SK-MEL-5 (cell line): ENCODE data around the gene ICE2. TPM values are rescaled to one million over a fixed set of nuclear protein-coding genes. Genes with fewer than 3 reads are reported as not detected.
A peak's percentile ranks its signal among the peaks of the same experiment; 100 is the strongest.

ENCODE experiments used
- DNase-seq: peaks from one replicate; pipeline ENCODE4 v3.0.0-alpha.2; 2016; ENCODE audit warnings: low read depth, low spot score
- in situ Hi-C: cut with HindIII; loops from 2 replicates; pipeline ENCODE4 v1.10.0; 2016; ENCODE audit warnings: low sequenced_read_pairs, high pct_unique_total_duplicates, low pct_unique_long_range_greater_than_20kb
- total RNA-seq: library from RNA; depleted of rRNA; stranded (reverse); fragments of >200 nt; shearing (Covaris generic); gene quantifications from 2 replicates; pipeline ENCODE4 v1.2.3, GENCODE V29; 2014

The ICE2 gene
- total RNA-seq, 1 experiment from 2014 or later = 34.3 TPM

DNA sequence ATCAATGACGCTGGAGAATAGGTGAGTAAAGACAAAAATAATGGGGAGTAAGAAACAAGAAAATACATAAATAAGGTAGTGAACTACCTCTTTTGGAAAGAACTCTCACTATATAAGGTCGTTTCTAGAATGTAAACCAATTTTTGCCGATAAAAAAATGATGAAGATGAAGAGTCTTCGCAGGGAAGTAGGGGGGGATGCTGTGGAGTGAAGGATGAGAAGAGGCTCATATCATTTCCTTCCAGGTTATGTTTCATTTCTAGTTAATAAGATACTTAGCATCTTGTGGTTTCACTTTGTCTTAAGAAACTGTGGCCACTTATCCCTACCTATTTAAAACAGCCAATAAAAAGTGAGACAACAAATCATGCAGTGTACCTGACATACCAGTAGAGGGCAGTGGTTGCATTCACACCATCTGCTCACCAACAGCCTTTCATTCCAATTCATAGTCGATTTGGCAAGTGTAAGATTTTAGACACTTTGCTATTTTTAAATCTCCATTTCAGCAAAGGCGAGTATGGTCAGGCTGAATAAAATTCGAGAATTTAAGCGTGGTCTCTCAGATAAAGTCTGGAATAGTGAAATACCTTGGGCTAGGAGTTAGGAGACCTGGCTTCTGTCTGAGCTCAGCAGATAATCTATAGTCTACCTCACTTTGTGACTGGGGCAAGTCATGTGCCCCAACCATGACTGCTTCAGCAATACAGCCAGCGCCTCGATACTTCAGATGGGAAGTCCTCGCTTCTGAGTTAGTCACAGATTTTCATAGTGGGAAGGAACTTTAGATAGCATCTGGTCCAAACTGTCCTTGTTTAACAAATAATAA, 28.9 kb upstream of the ICE2 start:
- in situ Hi-C loops = no loop called here
- DNase-seq = peak; percentile 71

DNA sequence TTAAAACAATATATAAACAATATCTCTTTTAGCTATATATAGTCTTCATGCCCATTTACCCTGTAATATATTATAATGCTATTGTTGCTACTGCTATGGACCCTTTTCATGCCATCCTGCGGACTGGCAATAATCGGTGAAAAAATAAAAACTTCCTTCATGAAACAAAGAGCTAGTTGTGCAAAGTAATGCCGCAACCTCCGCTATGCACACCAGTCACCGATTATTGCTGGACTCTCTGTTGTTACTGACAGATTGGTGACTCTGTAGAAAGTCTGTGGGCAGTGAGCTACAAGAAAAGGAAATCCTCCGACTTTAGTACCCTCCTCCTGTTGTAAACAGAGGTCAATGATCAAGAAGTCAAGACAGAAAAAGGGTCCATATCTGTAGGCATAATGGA, 17.9 kb upstream of the ICE2 start:
- peak; percentile 69 for DNase-seq

DNA sequence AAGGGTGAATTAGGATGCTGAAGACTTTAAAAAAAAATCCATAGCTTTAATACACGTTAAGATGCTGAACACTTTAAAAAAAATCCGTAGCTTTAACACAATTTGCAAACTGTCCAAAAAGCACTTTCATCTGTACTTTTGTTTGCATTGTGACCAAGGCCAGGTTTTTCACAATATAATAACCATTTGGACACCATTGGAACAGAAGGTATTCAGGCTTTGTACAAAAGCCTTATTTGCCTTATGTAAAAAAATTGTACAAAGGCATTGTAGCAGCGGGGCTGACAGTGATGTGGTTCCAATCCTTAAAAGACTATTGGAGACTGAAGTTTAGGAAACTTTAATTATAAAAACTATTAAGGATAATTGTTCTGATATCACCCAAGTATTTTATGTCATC, 15.2 kb upstream of the ICE2 start:
- in situ Hi-C loops = no loop called here
- DNase-seq = no peak

More for the DNA sequence above, 17.9 kb upstream of the ICE2 start:
- in situ Hi-C loops = no loop called here

DNA sequence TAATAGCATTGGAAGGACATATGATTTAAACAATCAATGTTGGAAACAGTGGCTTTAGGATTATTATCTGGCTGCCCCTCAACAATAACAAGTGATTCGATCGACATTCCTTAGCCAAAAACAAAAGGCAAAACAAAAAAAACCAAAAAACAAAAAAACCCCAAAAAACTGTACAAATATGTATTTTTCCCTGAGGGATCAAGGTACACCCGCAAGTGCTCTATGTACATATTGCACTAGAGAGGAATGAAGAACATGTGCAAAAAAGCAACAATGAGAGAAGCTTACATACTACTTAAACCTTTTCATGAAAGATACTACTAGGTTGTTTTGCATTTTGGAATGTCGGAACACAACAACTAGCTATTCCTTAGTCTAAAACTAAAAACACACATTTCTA, 14.2 kb upstream of the ICE2 start:
- DNase-seq = no peak
- in situ Hi-C loops = no loop called here

DNA sequence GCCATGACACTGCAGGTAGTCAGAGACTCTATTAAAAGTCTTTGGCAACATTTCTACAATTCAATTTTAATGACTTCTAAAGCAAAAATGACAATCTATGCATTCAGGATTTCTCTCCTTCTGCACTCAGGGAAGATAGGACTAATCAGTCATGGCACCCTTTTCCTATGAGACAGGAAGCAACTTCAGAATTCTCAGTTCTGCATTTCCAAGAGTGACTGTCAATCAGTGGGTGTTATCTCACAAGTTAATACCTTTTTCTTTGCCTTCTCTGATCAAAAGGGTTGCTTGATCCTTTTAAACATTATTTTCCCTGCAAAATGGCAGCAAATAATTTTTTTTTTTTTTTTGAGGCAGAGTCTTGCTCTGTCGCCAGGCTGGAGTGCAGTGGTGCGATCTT, 7.8 kb upstream of the ICE2 start:
- DNase-seq = no peak
- in situ Hi-C loops = no loop called here

DNA sequence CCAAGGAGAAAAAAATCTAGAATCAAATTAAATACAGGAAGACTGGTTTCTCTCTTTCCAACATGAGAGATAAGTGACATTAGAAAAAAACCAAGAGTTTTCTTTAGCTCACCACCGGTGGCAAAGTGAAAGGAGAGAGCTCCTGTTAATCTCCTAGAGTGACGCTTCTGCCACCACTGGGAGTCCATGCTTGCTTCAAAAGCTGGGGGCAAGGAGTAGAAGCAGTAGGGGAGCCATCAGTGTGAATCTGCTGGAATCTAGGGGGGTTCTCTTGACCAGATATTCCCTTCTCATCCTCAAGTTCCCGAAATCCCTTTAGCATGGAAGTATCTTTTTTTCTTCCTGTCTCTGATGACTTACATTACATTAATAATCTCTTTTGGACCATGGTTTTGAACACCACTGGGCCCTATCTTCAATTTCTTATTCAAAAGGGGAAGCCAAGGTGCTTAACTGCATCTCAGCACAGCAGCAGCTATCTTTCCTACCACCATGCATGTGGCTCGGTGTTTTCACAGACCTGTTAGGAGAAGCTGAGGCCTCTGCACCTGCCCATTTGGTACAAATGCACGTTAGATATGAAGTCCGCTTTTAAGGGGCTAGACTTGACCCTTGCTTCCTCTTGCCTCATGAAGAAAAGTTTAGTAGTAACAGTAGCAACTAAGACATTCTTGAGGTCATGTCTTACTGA, 6.6 kb upstream of the ICE2 start:
- DNase-seq = no peak
- in situ Hi-C loops = no loop called here

DNA sequence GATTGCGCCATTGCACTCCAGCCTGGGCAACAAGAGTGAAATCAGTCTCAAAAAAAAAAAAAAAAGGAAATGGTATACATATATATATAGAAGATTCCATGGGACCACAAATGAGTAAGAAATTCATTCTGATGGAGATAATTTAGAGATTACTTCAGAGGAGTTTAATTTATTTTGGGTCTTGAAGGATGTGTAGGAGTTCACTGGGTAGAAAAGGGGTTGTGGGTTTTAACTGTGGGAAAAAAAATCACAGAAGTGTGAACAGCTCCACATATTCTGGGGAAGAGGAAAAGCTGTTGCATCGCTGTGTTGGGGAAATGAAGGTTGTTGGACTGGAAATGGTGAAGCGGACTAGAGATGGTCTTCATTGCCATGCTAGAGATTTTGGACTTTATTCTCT, 4.1 kb upstream of the ICE2 start:
- no peak for DNase-seq
- in situ Hi-C loops = no loop called here

DNA sequence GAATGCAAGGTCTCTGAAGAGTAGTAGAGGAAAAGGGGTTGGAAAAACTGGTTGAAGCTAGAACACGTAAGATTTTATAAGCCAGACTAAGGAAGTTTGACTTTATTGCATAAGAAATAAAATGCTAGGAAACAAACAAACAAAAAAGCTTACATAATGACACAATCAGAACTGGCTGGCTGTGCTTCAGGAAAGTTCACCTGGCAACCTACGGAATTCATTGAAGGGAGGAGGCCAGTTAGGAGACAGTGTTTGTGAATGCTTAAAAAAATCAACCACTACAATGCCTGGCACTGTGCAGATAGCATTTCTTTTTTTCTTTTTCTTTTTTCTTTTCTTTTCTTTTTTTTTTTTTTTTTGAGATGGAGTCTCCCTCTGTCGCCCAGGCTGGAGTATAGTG, 1.9 kb upstream of the ICE2 start:
- in situ Hi-C loops = no loop called here
- no peak for DNase-seq

DNA sequence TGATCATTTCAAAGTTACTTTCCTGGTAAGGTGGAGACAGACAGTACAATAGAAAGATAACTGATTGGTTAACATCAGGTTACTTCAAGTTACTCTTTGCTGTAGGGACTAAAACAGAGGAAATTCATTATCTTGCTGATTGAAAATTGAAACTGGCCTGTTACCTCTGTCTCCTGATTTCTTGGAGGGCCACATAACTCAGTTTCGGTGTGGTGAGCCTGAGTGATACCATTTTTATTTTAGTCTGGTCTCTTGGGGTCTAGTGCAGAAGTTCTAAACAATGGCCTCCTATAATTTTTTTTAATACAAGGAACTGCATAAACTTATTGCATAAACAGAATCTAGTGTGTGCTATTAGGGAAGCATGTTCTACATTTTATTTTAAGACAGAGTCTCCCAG, 1.2 kb upstream of the ICE2 start:
- in situ Hi-C loops = no loop called here
- no peak for DNase-seq

DNA sequence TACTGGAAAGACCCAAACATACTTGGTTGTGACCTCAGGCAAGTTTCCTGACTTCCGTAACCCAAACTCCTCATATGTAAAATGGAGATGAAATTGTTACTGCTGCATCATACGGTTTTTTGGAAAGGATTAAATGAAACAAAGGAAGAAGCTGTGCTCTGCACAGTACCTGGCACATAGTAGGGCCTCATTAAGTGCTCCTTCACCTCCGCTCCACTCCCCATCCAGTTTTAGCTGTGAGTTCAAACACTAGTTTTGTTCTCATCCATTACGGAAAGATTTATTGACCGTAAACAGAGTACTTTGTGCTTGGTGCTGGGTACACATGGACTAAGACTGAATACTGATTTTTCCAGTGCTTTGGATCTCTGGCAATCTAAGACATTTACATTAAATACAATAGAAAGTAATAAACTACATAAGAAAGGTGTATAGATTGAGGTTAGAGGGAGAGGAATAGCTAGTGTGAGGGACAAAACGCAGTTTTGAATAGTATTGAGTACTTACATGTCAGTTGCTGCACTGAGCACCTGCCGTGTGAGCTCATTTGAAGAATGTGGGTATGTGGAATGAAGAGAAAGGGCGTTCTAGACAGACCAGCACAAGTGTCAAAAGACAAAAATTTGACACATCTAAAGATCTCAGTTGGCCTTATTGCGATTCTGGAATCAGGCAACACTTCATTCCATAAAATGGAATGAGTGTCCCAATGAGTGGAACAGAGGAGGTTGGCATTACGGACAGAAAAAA, 594 bp upstream of the ICE2 start:
- in situ Hi-C loops = no loop called here
- DNase-seq = no peak

DNA sequence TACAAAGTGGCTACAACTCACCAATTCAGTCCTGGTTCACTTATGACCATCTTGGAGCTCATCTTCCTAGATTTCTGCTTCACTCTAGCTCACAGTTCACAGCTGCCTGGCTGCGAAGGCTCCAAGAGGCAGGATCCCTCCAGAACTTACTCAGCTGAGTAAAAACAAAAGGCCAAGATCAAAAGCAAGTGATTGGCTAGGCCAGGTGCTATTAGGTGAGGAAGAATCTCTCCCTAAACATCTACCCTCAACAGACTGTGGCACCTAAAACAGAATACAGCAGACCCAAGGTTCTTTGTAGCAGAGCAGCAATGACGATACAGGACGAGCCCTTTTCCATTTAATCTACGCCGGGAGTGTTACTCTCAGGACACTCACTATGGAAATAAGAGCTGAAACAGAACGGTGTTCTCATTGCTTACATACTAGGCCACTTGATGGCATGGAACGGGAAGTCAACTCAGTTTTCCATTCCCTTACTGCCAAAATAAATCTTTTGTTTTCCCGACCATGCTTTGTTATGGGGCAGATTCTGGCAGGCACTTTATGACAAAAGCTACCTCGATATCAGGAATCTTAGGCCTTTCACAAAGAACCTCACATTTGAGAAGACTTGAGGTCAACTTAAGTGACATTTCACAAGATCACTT, 901 bp downstream of the ICE2 start:
- DNase-seq = no peak
- in situ Hi-C loops = no loop called here

DNA sequence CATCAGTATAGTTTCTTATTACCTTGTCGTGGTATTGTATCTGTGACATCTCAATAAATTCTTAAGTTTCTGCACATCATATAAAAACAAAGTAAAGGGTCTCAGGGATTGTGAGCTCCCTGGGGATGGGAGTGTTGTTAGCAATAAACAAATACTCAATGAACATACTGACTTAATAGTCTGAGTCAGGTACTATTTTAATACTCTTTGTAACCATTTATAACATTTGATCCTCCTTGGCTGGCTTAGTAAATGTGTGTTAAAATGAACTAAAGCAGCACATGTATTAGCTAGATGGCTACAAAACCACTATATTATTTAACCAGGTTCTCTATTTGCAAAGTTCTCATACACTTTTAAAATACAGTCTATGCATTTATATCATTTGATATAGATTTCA, 1.8 kb downstream of the ICE2 start:
- no peak for DNase-seq
- in situ Hi-C loops = no loop called here

DNA sequence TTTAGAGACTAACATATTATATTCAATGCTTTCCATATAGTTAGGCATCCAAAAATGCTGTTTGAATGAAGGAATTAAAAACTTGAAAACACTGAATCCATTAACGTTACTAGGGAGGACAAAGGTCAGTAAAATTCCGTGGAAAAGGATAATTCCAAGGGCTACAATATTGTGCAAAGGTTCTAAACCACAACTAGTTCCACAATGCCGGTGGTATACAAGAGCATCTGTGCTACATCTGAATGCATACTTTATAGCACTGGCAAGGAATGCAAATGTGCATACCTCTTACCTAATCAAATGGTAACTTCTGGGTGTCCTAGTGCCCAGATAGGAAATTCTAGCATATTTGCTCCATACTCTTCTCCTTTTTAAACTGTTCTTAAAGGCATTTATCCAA, 2.2 kb downstream of the ICE2 start:
- no peak for DNase-seq
- in situ Hi-C loops = no loop called here

DNA sequence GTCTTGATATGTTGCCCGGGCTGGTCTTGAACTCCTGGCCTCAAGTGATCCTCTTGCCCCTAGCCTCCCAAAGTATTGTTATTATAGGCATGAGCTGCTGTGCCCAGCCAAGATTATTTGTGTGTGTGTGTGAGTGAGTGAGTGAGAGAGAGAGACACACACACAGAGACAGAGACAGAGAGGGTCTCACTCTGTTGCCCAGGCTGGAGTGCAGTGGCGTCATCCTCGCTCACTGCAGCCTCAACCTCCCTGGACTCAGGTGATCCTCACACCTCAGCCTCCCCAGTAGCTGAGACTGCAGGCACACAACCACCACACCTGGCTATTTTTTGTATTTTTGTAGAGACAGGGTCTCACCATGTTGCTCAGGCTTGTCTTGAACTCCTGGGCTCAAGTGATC, 5.8 kb downstream of the ICE2 start:
- DNase-seq = no peak
- in situ Hi-C loops = no loop called here

DNA sequence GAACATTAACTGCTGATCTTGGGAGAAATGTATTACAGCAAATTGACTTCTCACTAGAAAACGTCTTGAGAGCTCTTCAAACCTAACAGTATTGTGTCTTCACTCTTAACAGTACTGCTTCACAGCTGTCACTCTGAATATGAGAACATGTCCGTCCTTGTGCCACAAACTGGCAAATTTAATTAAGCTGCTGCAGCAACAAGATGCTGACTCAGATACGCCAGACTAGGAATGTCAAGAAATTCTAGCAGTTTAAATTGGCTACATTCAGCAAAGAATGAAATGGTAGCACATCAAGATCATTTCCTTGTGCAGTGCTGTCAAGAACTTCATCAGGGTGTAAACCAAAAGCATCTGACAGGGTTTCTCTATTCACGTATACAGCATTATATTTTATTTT, 7.6 kb downstream of the ICE2 start:
- in situ Hi-C loops = no loop called here
- DNase-seq = no peak

DNA sequence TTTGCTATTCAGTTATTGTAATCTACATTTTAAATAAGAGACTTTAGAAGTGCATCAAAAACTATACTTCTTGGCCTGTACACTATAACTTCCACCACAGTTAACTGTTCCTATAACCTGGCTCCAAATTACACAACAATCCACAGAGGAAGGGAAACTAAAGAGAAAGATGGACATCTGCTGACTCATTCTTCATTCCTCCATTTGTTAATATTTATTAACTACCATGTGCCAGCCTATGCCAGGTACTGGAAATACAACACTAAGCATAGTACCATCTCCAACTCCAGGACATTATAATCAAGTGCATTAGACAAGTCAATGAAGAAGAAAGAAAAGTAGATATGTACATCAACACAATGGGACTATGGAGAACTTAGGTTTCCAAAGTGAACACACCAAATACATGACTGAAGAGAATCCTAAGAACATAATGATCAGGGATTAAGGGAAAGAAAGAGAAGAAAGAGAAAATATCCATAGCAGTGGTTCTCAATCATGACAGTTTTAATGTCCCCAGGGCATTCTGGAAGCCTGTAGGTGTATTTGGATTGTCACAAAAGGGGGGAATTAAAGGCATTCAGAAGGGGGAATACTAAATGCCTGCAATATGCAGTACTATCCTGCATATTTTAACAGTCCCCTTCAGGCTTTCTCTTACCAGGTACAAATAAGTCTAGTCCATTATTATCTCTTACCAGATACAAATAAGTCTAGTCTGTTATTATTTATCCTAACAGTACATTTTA, 8.9 kb downstream of the ICE2 start:
- no peak for DNase-seq
- in situ Hi-C loops = no loop called here

DNA sequence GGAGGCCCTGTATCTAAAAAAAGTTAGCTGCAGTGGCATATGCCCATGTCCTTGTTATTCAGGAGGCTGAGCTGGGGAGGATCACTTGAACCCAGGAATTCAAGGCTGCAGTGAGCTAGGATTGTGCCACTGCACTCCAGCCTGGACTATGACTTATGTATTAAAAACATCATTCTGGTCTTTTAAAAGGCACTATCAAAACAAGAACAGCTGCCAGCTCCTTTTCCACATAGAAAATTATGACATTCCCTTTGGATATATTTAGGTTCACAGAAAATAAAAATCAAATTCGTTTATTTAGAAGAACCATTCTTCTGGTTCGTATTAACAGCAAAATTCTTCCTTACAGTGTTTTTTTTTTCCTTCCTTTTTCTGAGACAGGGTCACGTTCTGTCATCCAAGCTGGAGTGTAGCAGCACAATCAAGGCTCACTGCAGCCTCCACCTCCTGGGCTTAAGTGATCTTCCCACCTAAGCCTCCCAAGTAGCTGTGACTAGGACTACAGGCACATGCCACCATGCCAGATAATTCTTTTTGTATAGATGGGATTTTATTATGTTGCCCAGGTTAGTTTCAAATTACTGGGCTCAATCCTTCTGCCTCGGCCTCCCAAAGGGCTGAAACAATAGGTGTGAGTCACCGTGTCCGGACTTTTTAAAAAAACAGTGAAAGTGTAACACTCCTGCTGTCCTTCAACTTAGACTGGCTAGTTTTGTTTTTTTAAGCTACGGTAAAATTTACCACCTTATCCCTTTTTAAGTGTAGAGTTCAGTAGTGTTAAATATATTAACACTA, 13.9 kb downstream of the ICE2 start:
- in situ Hi-C loops = no loop called here
- no peak for DNase-seq
